ENCODE data around the gene PSMA6. TPM values are rescaled to one million over a fixed set of nuclear protein-coding genes. Genes with fewer than 3 reads are reported as not detected.

PSMA6 gene
- total and polyA plus RNA-seq, 10 of the 15 experiments (the other 5 are each of a cell fraction or from before 2014, with no cell fraction given): 267 to 1,363 (median 402) TPM

DNA sequence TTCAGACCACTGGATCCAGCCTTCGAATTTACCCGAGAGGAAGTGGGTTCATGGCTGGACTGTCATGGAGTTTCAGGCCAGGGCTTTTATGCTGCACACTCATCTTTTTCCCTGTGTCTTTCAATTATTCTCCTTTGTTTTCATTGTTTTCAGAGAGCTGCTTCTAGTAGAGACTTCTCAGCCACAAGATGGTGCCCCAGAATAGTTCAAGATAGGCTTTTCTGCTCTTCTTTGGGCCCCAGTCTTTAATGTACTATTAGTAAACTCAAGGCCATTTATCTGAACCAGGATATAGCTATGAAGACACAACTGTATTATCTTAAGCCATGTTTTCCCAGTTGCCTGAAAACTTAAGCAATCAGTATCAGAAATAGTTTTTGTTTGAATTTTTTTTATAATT is 30.4 kb upstream of the PSMA6 start:
- TF ChIP-seq SMC3 (IDR thresholded peaks at IDR 0.05; ENCODE audit: borderline replicate concordance, low read length): peak; percentile 32; the same call in 1 of the 2 replicates
- TF ChIP-seq, protein P1, sequence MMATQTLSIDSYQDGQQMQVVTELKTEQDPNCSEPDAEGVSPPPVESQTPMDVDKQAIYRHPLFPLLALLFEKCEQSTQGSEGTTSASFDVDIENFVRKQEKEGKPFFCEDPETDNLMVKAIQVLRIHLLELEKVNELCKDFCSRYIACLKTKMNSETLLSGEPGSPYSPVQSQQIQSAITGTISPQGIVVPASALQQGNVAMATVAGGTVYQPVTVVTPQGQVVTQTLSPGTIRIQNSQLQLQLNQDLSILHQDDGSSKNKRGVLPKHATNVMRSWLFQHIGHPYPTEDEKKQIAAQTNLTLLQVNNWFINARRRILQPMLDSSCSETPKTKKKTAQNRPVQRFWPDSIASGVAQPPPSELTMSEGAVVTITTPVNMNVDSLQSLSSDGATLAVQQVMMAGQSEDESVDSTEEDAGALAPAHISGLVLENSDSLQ (IDR thresholded peaks at IDR 0.05): no peak
- no peak for TF ChIP-seq EED (IDR thresholded peaks at IDR 0.05; ENCODE audit: low read depth)
- TF ChIP-seq, protein P2, sequence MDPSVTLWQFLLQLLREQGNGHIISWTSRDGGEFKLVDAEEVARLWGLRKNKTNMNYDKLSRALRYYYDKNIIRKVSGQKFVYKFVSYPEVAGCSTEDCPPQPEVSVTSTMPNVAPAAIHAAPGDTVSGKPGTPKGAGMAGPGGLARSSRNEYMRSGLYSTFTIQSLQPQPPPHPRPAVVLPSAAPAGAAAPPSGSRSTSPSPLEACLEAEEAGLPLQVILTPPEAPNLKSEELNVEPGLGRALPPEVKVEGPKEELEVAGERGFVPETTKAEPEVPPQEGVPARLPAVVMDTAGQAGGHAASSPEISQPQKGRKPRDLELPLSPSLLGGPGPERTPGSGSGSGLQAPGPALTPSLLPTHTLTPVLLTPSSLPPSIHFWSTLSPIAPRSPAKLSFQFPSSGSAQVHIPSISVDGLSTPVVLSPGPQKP (IDR thresholded peaks at IDR 0.05; ENCODE audit: low read depth, low read length): no peak
- no peak for TF ChIP-seq KAT2A (conservative IDR thresholded peaks at IDR 0.05; ENCODE audit: control insufficient read depth, low read depth, low read length)
- TF ChIP-seq, protein P3, sequence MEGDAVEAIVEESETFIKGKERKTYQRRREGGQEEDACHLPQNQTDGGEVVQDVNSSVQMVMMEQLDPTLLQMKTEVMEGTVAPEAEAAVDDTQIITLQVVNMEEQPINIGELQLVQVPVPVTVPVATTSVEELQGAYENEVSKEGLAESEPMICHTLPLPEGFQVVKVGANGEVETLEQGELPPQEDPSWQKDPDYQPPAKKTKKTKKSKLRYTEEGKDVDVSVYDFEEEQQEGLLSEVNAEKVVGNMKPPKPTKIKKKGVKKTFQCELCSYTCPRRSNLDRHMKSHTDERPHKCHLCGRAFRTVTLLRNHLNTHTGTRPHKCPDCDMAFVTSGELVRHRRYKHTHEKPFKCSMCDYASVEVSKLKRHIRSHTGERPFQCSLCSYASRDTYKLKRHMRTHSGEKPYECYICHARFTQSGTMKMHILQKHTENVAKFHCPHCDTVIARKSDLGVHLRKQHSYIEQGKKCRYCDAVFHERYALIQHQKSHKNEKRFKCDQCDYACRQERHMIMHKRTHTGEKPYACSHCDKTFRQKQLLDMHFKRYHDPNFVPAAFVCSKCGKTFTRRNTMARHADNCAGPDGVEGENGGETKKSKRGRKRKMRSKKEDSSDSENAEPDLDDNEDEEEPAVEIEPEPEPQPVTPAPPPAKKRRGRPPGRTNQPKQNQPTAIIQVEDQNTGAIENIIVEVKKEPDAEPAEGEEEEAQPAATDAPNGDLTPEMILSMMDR (IDR thresholded peaks at IDR 0.05 in 2 of 3, conservative IDR thresholded peaks at IDR 0.05 in 1 of 3; ENCODE audit: control insufficient read depth in 2 of 3, extremely low read depth in 1 of 3, insufficient read depth in 1 of 3, low read depth in 3 of 3, low read length in 3 of 3): peak in 1 of 3 experiments; percentile 30; a peak in 1 of 6 replicates
- TF ChIP-seq HDAC2 (IDR thresholded peaks at IDR 0.05): no peak
- no peak for TF ChIP-seq ATF7 (IDR thresholded peaks at IDR 0.05; ENCODE audit: low read depth)
- no peak for TF ChIP-seq GATAD2B (conservative IDR thresholded peaks at IDR 0.05; ENCODE audit: low read depth)
- no peak for TF ChIP-seq JUNB (IDR thresholded peaks at IDR 0.05)
- TF ChIP-seq RAD21 (IDR thresholded peaks at IDR 0.05; ENCODE audit: insufficient read depth, low read depth, low read length): peak; percentile 50
- no peak for TF ChIP-seq SIN3A (IDR thresholded peaks at IDR 0.05; ENCODE audit: low read depth, low read length)
- TF ChIP-seq ZZZ3 (IDR thresholded peaks at IDR 0.05; ENCODE audit: control insufficient read depth, insufficient read length, low read depth): no peak
- no peaks in the 10 kb centered on the region for H4K20me1 ChIP-seq (ENCODE audit: control insufficient read depth, insufficient read depth)
- no peaks in the 10 kb centered on the region for H3K36me3 ChIP-seq (ENCODE audit: control insufficient read depth in 2 of 2, insufficient read depth in 2 of 2, low read length in 1 of 2)
- H3K4me1 ChIP-seq (ENCODE audit: control insufficient read depth, insufficient read depth, low read length): no peaks in the 10 kb centered on the region
- no peak overlapping the region for H3K9ac ChIP-seq (ENCODE audit: control insufficient read depth, insufficient read depth, low read length)
- ChIA-PET CTCF (interaction anchor here (0.7 to 2.1 kb wide), 15 partner anchors 9 to 1971 kb away, joined by 3 to 11 read pairs (median 4); partner anchors contain the start of gene NFKBIA), RAD21 (ENCODE audit: unreplicated experiment) (interaction anchor here (0.7 to 1.9 kb wide), 7 partner anchors 24 to 425 kb away, joined by 3 to 14 read pairs (median 4); no protein-coding TSS in a partner anchor), SMC1A (ENCODE audit: uncharacterized antibody, unreplicated experiment) (interaction anchor here (0.9 to 3.0 kb wide), 14 partner anchors 11 to 158 kb away, joined by 3 to 16 read pairs (median 4); partner anchors contain the start of gene NFKBIA), POLR2A (no interaction called here)
- no peak overlapping the region for H3K27ac ChIP-seq (ENCODE audit: control insufficient read depth, insufficient read depth)
- WGBS (ENCODE audit: insufficient coverage, insufficient replicate concordance, low lambda C conversion rate, missing lambda C conversion rate): 96% methylated on average over 2 of the region's 2 CpGs
- no peaks in the 10 kb centered on the region for H3K79me2 ChIP-seq (ENCODE audit: control insufficient read depth, insufficient read depth, low read length)
- BruUV-seq (replicated peaks): no TSS peak
- H2AFZ ChIP-seq (ENCODE audit: control insufficient read depth, low read depth, low read length): no peak overlapping the region
- intact Hi-C loops (cut with micrococcal nuclease; ENCODE audit: unreplicated experiment) (no loop called here), in situ Hi-C loops (cut with MboI) (no loop called here)
- no peaks in the 10 kb centered on the region; the same call in 2 of the 3 replicates for H3K9me3 ChIP-seq (replicated peaks; ENCODE audit: control insufficient read depth, insufficient read depth, low read length)
- no peak for DNase-seq (ENCODE audit: low read depth, low spot score)
- ATAC-seq: peak; percentile 36; the same call in 2 of the 3 replicates
- no peak overlapping the region for H3K4me3 ChIP-seq
- no peak overlapping the region for H3K4me2 ChIP-seq (ENCODE audit: control insufficient read depth, insufficient read depth)
- no peak for FAIRE-seq
- no peaks in the 10 kb centered on the region for H3K27me3 ChIP-seq (replicated peaks in 1 of 2; ENCODE audit: control insufficient read depth in 2 of 2, insufficient read depth in 2 of 2, low read length in 1 of 2)

Data from GM12878 (cell line).